K562 (cell line): ENCODE measurements around the gene KRT34. TPM values are rescaled to one million over a fixed set of nuclear protein-coding genes. Genes with fewer than 3 reads are reported as not detected.

Experiments used
- ATAC-seq: fragments of 200-7000 bp; cut with Tn5 transposase; 3 replicates; pipeline ENCODE4 v1.9.1; 2020; ENCODE audit warnings: moderate library complexity
- BruUV-seq: library from RNA; stranded (reverse); fragments of 400-500 nt; replicated peaks from 2 replicates; lab custom pipeline; 2021; lab: Mats Ljungman, UMichigan
- CTCF ChIA-PET: fragments of 300-600 bp; formaldehyde crosslinking; extraction: SDS; loops from one replicate; lab custom pipeline; 2021; ENCODE audit warnings: low intra/inter-chr PET ratio; lab: Yijun Ruan, JAX
- POLR2A ChIA-PET: fragments of 300-600, 350-650 bp; sonication (Branson Sonifier 250); formaldehyde crosslinking; extraction: SDS; loops from one replicate; lab custom pipeline; 2021; ENCODE audit warnings: antibody characterized with exemption, inconsistent platforms; lab: Yijun Ruan, JAX
- DNase-seq, 4 experiments: peaks; one replicate each; pipeline versions ENCODE4 v3.0.0 to v3.0.0-alpha.2; 2011 to 2018; ENCODE audit warnings: low spot score in 3 of 4, mixed read lengths in 3 of 4; ENCODE audit errors: extremely low read depth in 1 of 4
- FAIRE-seq: peaks from 2 replicates; lab custom pipeline; 2011; peaks lifted over from hg19 to GRCh38; lab: Jason Lieb, UNC
- H2AFZ ChIP-seq: 2 replicates; pipeline ENCODE4 v1.6.0; 2011; ENCODE audit warnings: low read depth, low read length, control low read depth, inconsistent platforms
- H3K27ac ChIP-seq: fragments of 200-600 bp; 3 replicates; pipeline ENCODE4 v1.8.0; 2011; ENCODE audit warnings: low read depth, mild to moderate bottlenecking, control low read depth, inconsistent platforms, low read length, moderate library complexity, mixed read lengths; ENCODE audit errors: extremely low read depth
- H3K27me3 ChIP-seq, 2 experiments: fragments of 300-600 bp in 1 of 2; 2 replicates in 1 of 2; 3 replicates in 1 of 2; pipeline versions ENCODE4 v1.6.0 to v1.8.0; 2011; ENCODE audit warnings: inconsistent platforms in 2 of 2, low read length in 2 of 2, mild to moderate bottlenecking in 1 of 2, mixed read lengths in 1 of 2, moderate library complexity in 1 of 2; ENCODE audit not compliant: control insufficient read depth in 2 of 2, insufficient read depth in 2 of 2
- H3K36me3 ChIP-seq: fragments of 300-600 bp; 3 replicates; pipeline ENCODE4 v1.8.0; 2011; ENCODE audit warnings: mild to moderate bottlenecking, low read length, inconsistent platforms; ENCODE audit not compliant: control insufficient read depth, insufficient read depth
- H3K4me1 ChIP-seq, 2 experiments: fragments of 200-600 bp in 1 of 2; replicated peaks in 1 of 2; 2 replicates in 1 of 2; 3 replicates in 1 of 2; pipeline versions ENCODE4 v1.5.1 to v1.8.0; 2011; ENCODE audit warnings: inconsistent platforms in 2 of 2, low read length in 2 of 2, mild to moderate bottlenecking in 1 of 2, mixed read lengths in 1 of 2, moderate library complexity in 1 of 2; ENCODE audit not compliant: control insufficient read depth in 2 of 2, insufficient read depth in 2 of 2
- H3K4me2 ChIP-seq: 2 replicates; pipeline ENCODE4 v1.6.1; 2011; ENCODE audit warnings: low read length, control low read depth, inconsistent platforms, mixed read lengths; ENCODE audit not compliant: insufficient read depth
- H3K4me3 ChIP-seq: fragments of 200-600 bp; sonication (generic), shearing (Covaris generic); 2 replicates; pipeline ENCODE4 v1.5.1; 2016; ENCODE audit warnings: control low read depth, inconsistent platforms
- H3K79me2 ChIP-seq: fragments of 200-600 bp; 3 replicates; pipeline ENCODE4 v1.8.0; 2011; ENCODE audit warnings: low read length, inconsistent platforms; ENCODE audit not compliant: control insufficient read depth, insufficient read depth
- H3K9ac ChIP-seq, 2 experiments: 2 replicates each; pipeline versions ENCODE4 v1.6.0 to v1.6.1; 2011; ENCODE audit warnings: low read depth in 2 of 2, low read length in 2 of 2, control low read depth in 1 of 2, inconsistent platforms in 1 of 2, mild to moderate bottlenecking in 1 of 2, mixed read lengths in 1 of 2; ENCODE audit not compliant: insufficient read depth in 1 of 2
- H3K9me1 ChIP-seq: one replicate; pipeline ENCODE4 v1.6.0; 2011; ENCODE audit warnings: inconsistent platforms, mild to moderate bottlenecking, low read length, moderate library complexity; ENCODE audit not compliant: control insufficient read depth, insufficient read depth
- H3K9me3 ChIP-seq: replicated peaks from 2 replicates; pipeline ENCODE4 v1.5.1; 2011; ENCODE audit warnings: low read depth, low read length, inconsistent platforms; ENCODE audit not compliant: control insufficient read depth, insufficient read depth
- H4K20me1 ChIP-seq: replicated peaks from 2 replicates; pipeline ENCODE4 v1.6.1; 2011; ENCODE audit warnings: low read length, inconsistent platforms, mixed read lengths; ENCODE audit not compliant: control insufficient read depth, insufficient read depth
- ARID2 ChIP-seq: fragments of 450-650 bp; IDR thresholded peaks from 2 replicates; pipeline ENCODE4 v1.6.1; 2017; ENCODE audit warnings: antibody characterized with exemption, mild to moderate bottlenecking
- EP300 ChIP-seq: IDR thresholded peaks from 2 replicates; pipeline ENCODE4 v1.6.1; 2012; ENCODE audit warnings: low read length, improper control_type of control experiment
- JUNB ChIP-seq: fragments of 450-650 bp; formaldehyde crosslinking; conservative IDR thresholded peaks from 2 replicates; pipeline ENCODE4 v1.4.0; 2020; ENCODE audit warnings: mild to moderate bottlenecking
- MAZ ChIP-seq, 2 experiments: fragments of 450-650 bp in 1 of 2; sonication (generic) in 1 of 2; formaldehyde crosslinking; IDR thresholded peaks in 1 of 2; conservative IDR thresholded peaks in 1 of 2; 2 replicates each; pipeline versions ENCODE4 v1.4.0 to v1.5.0; 2020; ENCODE audit warnings: mild to moderate bottlenecking in 1 of 2, missing genetic modification reagents in 1 of 2
- NCOA4 ChIP-seq: fragments of 450-650 bp; IDR thresholded peaks from 2 replicates; pipeline ENCODE4 v1.6.1; 2018; ENCODE audit warnings: mild to moderate bottlenecking; ENCODE audit not compliant: partially characterized antibody
- PHB2 ChIP-seq: fragments of 450-650 bp; IDR thresholded peaks from 2 replicates; pipeline ENCODE4 v1.6.1; 2017; ENCODE audit warnings: low read depth
- RBM25 ChIP-seq: fragments of 200-400 bp; formaldehyde crosslinking; IDR thresholded peaks from 2 replicates; pipeline ENCODE4 v1.6.1; 2018; ENCODE audit warnings: low read length, low read depth, moderate library complexity; ENCODE audit not compliant: severe bottlenecking
- SRSF3 ChIP-seq: fragments of 200-400 bp; formaldehyde crosslinking; IDR thresholded peaks from 2 replicates; pipeline ENCODE4 v1.6.1; 2016; ENCODE audit warnings: mild to moderate bottlenecking, low read length, moderate library complexity; ENCODE audit not compliant: insufficient read depth
- TCFL5 ChIP-seq: fragments of 250-450 bp; sonication (Bioruptor Pico); conservative IDR thresholded peaks from 2 replicates; pipeline ENCODE4 v1.6.1; 2021; ENCODE audit warnings: mild to moderate bottlenecking, moderate library complexity, matching md5 sums
- ZFP36 ChIP-seq: fragments of 150-350 bp; IDR thresholded peaks from 2 replicates; pipeline ENCODE4 v1.6.1; 2018; ENCODE audit warnings: low read length, low read depth; ENCODE audit not compliant: partially characterized antibody
- ZNF174 ChIP-seq: fragments of 250-450 bp; sonication (Bioruptor Pico); IDR thresholded peaks from 2 replicates; pipeline ENCODE4 v1.4.0; 2020; ENCODE audit warnings: mild to moderate bottlenecking
- ZNF561 ChIP-seq: fragments of 450-650 bp; formaldehyde crosslinking; conservative IDR thresholded peaks from 2 replicates; pipeline ENCODE4 v1.4.0; 2020; ENCODE audit warnings: mild to moderate bottlenecking, moderate library complexity
- ZNF766 ChIP-seq: fragments of 200-800 bp; sonication (Bioruptor generic); conservative IDR thresholded peaks from 2 replicates; pipeline ENCODE4 v1.6.1; 2016; ENCODE audit warnings: missing genetic modification characterization, missing compliant biosample characterization
- WGBS: fragments of 100-300 bp; shearing (Covaris generic); methylation state at CpG from one replicate; pipeline ENCODE4 v1.1.6; 2016; ENCODE audit warnings: low coverage, mixed read lengths; ENCODE audit not compliant: insufficient coverage; ENCODE audit errors: missing lambda C conversion rate; 5-methylcytosine and 5-hydroxymethylcytosine counted together
- in situ Hi-C: fragments of 300-500 bp; cut with MboI; formaldehyde crosslinking; loops from 4 replicates; pipeline ENCODE4 v1.15.0; 2018; ENCODE audit warnings: inconsistent platforms, mixed read lengths
- intact Hi-C: fragments of 100-400 bp; cut with micrococcal nuclease; formaldehyde crosslinking; loops from 2 replicates; pipeline ENCODE4 v1.14.2; 2022
- polyA plus RNA-seq, 8 experiments: library from polyadenylated mRNA; depleted of rRNA in 4 of 8; stranded (reverse) in 5 of 8; unstranded in 3 of 8; fragments of >200 nt; fragmentation: Nextera tagmentation in 2 of 8; fragmentation: Illumina TruSeq in 1 of 8; extraction: Ambion mirVana in 2 of 8; extraction: Trizol in 1 of 8; gene quantifications; 2 replicates each; pipeline versions ENCODE4 v1.2.1 to v1.2.3, GENCODE V29; 2011 to 2014; ENCODE audit warnings: inconsistent platforms in 1 of 8, missing spikeins in 1 of 8
- total RNA-seq, 7 experiments: library from RNA; depleted of rRNA in 6 of 7; stranded (reverse); fragments of >200 nt in 6 of 7; fragmentation: Illumina TruSeq in 2 of 7; extraction: Trizol in 2 of 7; gene quantifications; 2 replicates each; pipeline versions ENCODE4 v1.2.1 to v1.2.3, GENCODE V29; 2011 to 2021; ENCODE audit warnings: low replicate concordance in 1 of 7
- TF ChIP-seq, protein P1 (sequence below): fragments of 200-400 bp; formaldehyde crosslinking; IDR thresholded peaks from 2 replicates; pipeline ENCODE4 v1.6.1; 2017; ENCODE audit warnings: mild to moderate bottlenecking, low read depth, low read length, moderate library complexity

The KRT34 gene
- total and polyA plus RNA-seq, 9 of the 15 experiments (the other 6 are each of a cell fraction or from before 2014, with no cell fraction given): not detected

DNA sequence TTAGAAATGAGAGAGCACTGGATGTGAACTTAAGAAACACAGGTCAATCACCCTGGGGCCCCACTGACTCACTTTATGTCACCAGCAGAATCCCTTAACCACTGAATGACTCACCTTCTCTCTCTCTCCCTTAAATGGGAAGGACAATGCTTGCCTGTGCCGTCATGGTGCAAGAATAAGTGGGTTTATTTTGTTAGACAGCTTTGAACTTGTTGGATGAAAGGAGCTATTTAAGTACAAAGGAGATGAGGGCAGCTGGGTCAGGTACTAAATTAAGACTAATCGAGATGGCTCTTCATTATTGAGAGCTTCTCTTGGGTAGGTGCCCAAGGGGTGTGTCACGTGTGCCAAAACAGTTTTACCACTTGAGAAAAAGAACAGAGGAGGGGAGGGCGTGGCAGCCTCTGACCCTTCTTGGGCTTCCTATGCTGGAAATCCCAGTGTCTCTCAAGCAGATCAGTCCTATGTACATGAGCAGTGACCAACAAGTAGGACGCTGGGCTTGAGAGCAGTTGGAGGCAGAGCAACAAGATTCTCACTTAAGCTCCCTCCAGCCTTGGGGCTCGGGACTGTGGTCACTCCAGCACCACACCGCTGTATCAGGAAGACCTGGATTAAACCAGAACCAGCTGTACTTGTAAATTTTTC, 22.0 kb upstream of the KRT34 start (continued):
- TF ChIP-seq ARID2 (no peak), ZNF766 (0 out of 2 replicates have a peak, but pooled peaks have one; percentile 30)
- TF ChIP-seq, all 486 proteins: peak for 8

DNA sequence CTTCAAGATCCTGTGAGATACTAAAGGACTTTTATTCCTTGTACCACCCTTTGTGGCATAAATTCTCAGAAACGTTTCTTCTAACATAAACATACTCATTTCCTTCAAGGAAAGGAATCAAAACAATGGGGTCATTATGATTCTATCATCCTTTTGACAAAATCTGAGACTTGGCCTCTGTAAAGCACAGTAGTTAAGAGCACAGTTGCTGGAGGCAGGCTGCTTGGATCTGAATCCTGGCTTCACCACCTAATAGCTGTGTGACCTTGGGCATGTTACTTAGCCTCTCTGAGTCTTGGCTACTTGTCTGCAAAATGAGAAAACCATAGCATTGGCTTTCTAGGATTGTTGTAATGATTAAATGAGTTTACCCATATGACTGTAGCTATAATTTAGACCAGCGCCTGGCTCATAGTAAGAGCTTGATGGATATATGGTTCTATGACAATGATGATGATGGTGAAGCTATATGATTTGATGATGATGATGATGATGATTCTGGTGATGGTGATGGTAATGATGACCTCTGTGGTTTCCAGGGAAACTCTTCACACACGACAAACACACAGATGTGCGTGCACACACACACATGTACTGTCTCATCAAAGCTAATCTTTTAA, 21.4 kb upstream of the KRT34 start:
- no peak for FAIRE-seq
- TF ChIP-seq PHB2 (no peak), ZNF174 (CRISPR knock-in tag) (no peak), MAZ (CRISPR knock-in tag; conservative IDR thresholded peaks at IDR 0.05 in 1 of 2, IDR thresholded peaks at IDR 0.05 in 1 of 2) (no peak), NCOA4 (no peak), TCFL5 (no peak), SRSF3 (no peak), RBM25 (peak; percentile 81), ZFP36 (peak; percentile 64), EP300 (no peak), ZNF561 (CRISPR knock-in tag) (no peak), JUNB (no peak)
- TF ChIP-seq, protein P1, sequence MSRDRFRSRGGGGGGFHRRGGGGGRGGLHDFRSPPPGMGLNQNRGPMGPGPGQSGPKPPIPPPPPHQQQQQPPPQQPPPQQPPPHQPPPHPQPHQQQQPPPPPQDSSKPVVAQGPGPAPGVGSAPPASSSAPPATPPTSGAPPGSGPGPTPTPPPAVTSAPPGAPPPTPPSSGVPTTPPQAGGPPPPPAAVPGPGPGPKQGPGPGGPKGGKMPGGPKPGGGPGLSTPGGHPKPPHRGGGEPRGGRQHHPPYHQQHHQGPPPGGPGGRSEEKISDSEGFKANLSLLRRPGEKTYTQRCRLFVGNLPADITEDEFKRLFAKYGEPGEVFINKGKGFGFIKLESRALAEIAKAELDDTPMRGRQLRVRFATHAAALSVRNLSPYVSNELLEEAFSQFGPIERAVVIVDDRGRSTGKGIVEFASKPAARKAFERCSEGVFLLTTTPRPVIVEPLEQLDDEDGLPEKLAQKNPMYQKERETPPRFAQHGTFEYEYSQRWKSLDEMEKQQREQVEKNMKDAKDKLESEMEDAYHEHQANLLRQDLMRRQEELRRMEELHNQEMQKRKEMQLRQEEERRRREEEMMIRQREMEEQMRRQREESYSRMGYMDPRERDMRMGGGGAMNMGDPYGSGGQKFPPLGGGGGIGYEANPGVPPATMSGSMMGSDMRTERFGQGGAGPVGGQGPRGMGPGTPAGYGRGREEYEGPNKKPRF: no peak

More for the DNA sequence above, 21.4 kb upstream of the KRT34 start:
- Histone ChIP-seq H3K4me3 (no peak overlapping the region), H3K9ac (no peak overlapping the region), H3K79me2 (no peaks in the 10 kb centered on the region), H3K4me1 (no peaks in the 10 kb centered on the region), H3K9me3 (no peaks in the 10 kb centered on the region), H3K27ac (no peak overlapping the region), H3K27me3 (peaks cover 3 to 43% of the 10 kb centered on the region in 2 experiments; a peak in 3 of 5 replicates), H3K9me1 (no peaks in the 10 kb centered on the region), H2AFZ (no peak overlapping the region), H3K36me3 (no peaks in the 10 kb centered on the region), H4K20me1 (no peaks in the 10 kb centered on the region; the same call in 1 of the 2 replicates), H3K4me2 (no peak overlapping the region)
- ChIA-PET POLR2A (interaction anchor here (0.6 to 1.9 kb wide), 4 partner anchors 13 to 386 kb away, joined by 3 to 5 read pairs (median 4); no protein-coding TSS in a partner anchor), CTCF (no interaction called here)
- no TSS peak for BruUV-seq
- in situ Hi-C loops (no loop called here), intact Hi-C loops (no loop called here)
- ATAC-seq: no peak
- WGBS: 1% methylated on average over 4 of the region's 4 CpGs
- no peak for DNase-seq
